Ishikawa (cell line): ENCODE measurements around the gene ESYT1.

ENCODE experiments used
- CEBPB ChIP-seq: IDR thresholded peaks from 2 replicates; pipeline ENCODE4 v1.6.1; 2012
- CREB1 ChIP-seq: IDR thresholded peaks from 2 replicates; pipeline ENCODE4 v1.6.1; 2012; ENCODE audit warnings: low read depth
- EGR1 ChIP-seq: IDR thresholded peaks from 2 replicates; pipeline ENCODE4 v1.6.1; 2012
- EP300 ChIP-seq: IDR thresholded peaks from 2 replicates; pipeline ENCODE4 v1.6.1; 2012; ENCODE audit warnings: borderline replicate concordance
- FOXM1 ChIP-seq: IDR thresholded peaks from 2 replicates; pipeline ENCODE4 v1.6.1; 2012; ENCODE audit warnings: low read depth, borderline replicate concordance
- MAX ChIP-seq: IDR thresholded peaks from 2 replicates; pipeline ENCODE4 v1.6.1; 2012
- NFIC ChIP-seq: IDR thresholded peaks from 2 replicates; pipeline ENCODE4 v1.6.1; 2012
- RAD21 ChIP-seq: IDR thresholded peaks from 2 replicates; pipeline ENCODE4 v1.6.1; 2012; ENCODE audit warnings: low read depth
- REST ChIP-seq: IDR thresholded peaks from 2 replicates; pipeline ENCODE4 v1.6.1; 2012; ENCODE audit warnings: low read depth, mild to moderate bottlenecking
- TAF1 ChIP-seq: IDR thresholded peaks from 2 replicates; pipeline ENCODE4 v1.6.1; 2012; ENCODE audit warnings: low read depth, mild to moderate bottlenecking
- TCF12 ChIP-seq: IDR thresholded peaks from 2 replicates; pipeline ENCODE4 v1.6.1; 2012; ENCODE audit warnings: low read depth
- TEAD4 ChIP-seq: IDR thresholded peaks from 2 replicates; pipeline ENCODE4 v1.6.1; 2012
- USF1 ChIP-seq: IDR thresholded peaks from 2 replicates; pipeline ENCODE4 v1.6.1; 2012
- YY1 ChIP-seq: IDR thresholded peaks from 2 replicates; pipeline ENCODE4 v1.6.1; 2012; ENCODE audit warnings: low read depth
- ZBTB7A ChIP-seq: IDR thresholded peaks from 2 replicates; pipeline ENCODE4 v1.6.1; 2012; ENCODE audit warnings: low read depth

The ESYT1 gene

GRCh38 chr12:56141946-56142784, 14.1 kb downstream of the ESYT1 start:
- TF ChIP-seq CREB1 = no peak
- no peak for TF ChIP-seq EGR1
- TF ChIP-seq NFIC = no peak
- no peak for TF ChIP-seq RAD21
- no peak for TF ChIP-seq REST
- TF ChIP-seq ZBTB7A = no peak
- TF ChIP-seq TAF1 = no peak
- TF ChIP-seq EP300 = no peak
- no peak for TF ChIP-seq USF1
- no peak for TF ChIP-seq YY1
- no peak for TF ChIP-seq CEBPB
- TF ChIP-seq TCF12 = no peak

GRCh38 chr12:56143217-56143616, 15.2 kb downstream of the ESYT1 start:
- no peak for TF ChIP-seq ZBTB7A
- TF ChIP-seq TEAD4 = no peak
- no peak for TF ChIP-seq MAX
- TF ChIP-seq EGR1 = no peak
- no peak for TF ChIP-seq USF1
- no peak for TF ChIP-seq CREB1
- no peak for TF ChIP-seq CEBPB
- no peak for TF ChIP-seq FOXM1
- no peak for TF ChIP-seq NFIC
- no peak for TF ChIP-seq TCF12
- no peak for TF ChIP-seq YY1
- TF ChIP-seq TAF1 = no peak
- TF ChIP-seq REST = no peak
- TF ChIP-seq RAD21 = no peak
- no peak for TF ChIP-seq EP300

GRCh38 chr12:56143870-56144269, 15.8 kb downstream of the ESYT1 start:
- no peak for TF ChIP-seq EP300
- no peak for TF ChIP-seq TCF12
- no peak for TF ChIP-seq YY1
- TF ChIP-seq REST = no peak
- TF ChIP-seq TAF1 = no peak
- no peak for TF ChIP-seq RAD21
- no peak for TF ChIP-seq TEAD4
- TF ChIP-seq NFIC = no peak
- no peak for TF ChIP-seq FOXM1
- TF ChIP-seq CREB1 = no peak
- TF ChIP-seq CEBPB = no peak
- no peak for TF ChIP-seq ZBTB7A
- TF ChIP-seq USF1 = no peak
- TF ChIP-seq EGR1 = no peak
- no peak for TF ChIP-seq MAX

GRCh38 chr12:56145217-56145616, 17.1 kb downstream of the ESYT1 start:
- no peak for TF ChIP-seq USF1
- no peak for TF ChIP-seq TEAD4
- no peak for TF ChIP-seq RAD21
- TF ChIP-seq EGR1 = no peak
- TF ChIP-seq REST = no peak
- no peak for TF ChIP-seq TCF12
- no peak for TF ChIP-seq EP300
- TF ChIP-seq ZBTB7A = no peak
- TF ChIP-seq YY1 = no peak
- TF ChIP-seq CREB1 = no peak
- no peak for TF ChIP-seq MAX
- TF ChIP-seq NFIC = no peak
- no peak for TF ChIP-seq FOXM1
